ENCODE measurements around the gene SH3RF2. TPM values are rescaled to one million over a fixed set of nuclear protein-coding genes. Genes with fewer than 3 reads are reported as not detected.
"Not testable (repeated sequence)": the region's sequence is repeated elsewhere in the genome, so short reads cannot be mapped to it uniquely, and the experiment has no call there.

The SH3RF2 gene
- total RNA-seq, 6 donors from 2014 or later, result 9.2 to 19.3 (median 14.3) TPM

- no peaks in the 10 kb centered on the region for H3K36me3 ChIP-seq
- ATAC-seq (ENCODE audit: low FRiP score in 2 of 2) (no peak), DNase-seq (no peak)
- no peak overlapping the region for H3K27ac ChIP-seq
- WGBS, 2 donors, result 93 to 95% methylated on average over 6 of the region's 6 CpGs
- H3K4me1 ChIP-seq, result no peaks in the 10 kb centered on the region
- no peak for TF ChIP-seq POLR2A (IDR thresholded peaks at IDR 0.05)
- TF ChIP-seq, protein P1, sequence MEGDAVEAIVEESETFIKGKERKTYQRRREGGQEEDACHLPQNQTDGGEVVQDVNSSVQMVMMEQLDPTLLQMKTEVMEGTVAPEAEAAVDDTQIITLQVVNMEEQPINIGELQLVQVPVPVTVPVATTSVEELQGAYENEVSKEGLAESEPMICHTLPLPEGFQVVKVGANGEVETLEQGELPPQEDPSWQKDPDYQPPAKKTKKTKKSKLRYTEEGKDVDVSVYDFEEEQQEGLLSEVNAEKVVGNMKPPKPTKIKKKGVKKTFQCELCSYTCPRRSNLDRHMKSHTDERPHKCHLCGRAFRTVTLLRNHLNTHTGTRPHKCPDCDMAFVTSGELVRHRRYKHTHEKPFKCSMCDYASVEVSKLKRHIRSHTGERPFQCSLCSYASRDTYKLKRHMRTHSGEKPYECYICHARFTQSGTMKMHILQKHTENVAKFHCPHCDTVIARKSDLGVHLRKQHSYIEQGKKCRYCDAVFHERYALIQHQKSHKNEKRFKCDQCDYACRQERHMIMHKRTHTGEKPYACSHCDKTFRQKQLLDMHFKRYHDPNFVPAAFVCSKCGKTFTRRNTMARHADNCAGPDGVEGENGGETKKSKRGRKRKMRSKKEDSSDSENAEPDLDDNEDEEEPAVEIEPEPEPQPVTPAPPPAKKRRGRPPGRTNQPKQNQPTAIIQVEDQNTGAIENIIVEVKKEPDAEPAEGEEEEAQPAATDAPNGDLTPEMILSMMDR (IDR thresholded peaks at IDR 0.05), result no peak
- TF ChIP-seq POLR2AphosphoS5 (IDR thresholded peaks at IDR 0.05), result no peak
- no peak for TF ChIP-seq EP300 (IDR thresholded peaks at IDR 0.05)
- H3K9me3 ChIP-seq, result no peaks in the 10 kb centered on the region
- no peak overlapping the region for H3K4me3 ChIP-seq
- no peaks in the 10 kb centered on the region for H3K27me3 ChIP-seq
These were observed 161.7 kb downstream of the SH3RF2 start for GRCh38 chr5:146098047-146098446.

DNA sequence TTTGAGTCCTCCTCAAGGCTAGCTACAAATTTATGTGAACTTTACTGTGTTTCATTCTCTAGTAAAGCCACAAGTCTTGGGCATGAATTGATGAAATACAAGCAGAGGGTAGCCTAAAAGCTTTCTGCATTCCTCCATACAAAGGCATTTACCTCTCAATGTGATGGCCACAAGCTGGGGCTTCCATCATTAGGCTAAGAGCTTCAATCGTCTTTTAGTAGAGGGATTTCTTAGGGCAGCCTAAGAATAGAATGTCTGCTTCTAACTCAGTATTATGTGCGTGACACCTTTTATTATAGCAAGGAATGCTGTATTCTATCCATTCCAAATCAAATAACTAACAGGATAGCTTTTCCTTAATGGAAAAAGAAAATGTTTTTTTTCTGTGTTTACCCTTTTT lies 165.3 kb downstream of the SH3RF2 start:
- WGBS, 2 donors, result 83 to 84% methylated on average over 2 of the region's 2 CpGs
- Histone ChIP-seq H3K9me3 (no peaks in the 10 kb centered on the region), H3K27me3 (no peaks in the 10 kb centered on the region), H3K36me3 (no peaks in the 10 kb centered on the region), H3K4me1 (no peaks in the 10 kb centered on the region), H3K4me3 (no peak overlapping the region), H3K27ac (no peak overlapping the region)
- ATAC-seq (ENCODE audit: low FRiP score in 2 of 2) (no peak), DNase-seq (no peak)
- TF ChIP-seq, protein P1 (IDR thresholded peaks at IDR 0.05), result no peak
- TF ChIP-seq POLR2A (IDR thresholded peaks at IDR 0.05), result no peak
- no peak for TF ChIP-seq EP300 (IDR thresholded peaks at IDR 0.05)
- no peak for TF ChIP-seq POLR2AphosphoS5 (IDR thresholded peaks at IDR 0.05)

- Histone ChIP-seq H3K36me3 (no peaks in the 10 kb centered on the region), H3K27ac (no peak overlapping the region), H3K4me1 (no peaks in the 10 kb centered on the region), H3K4me3 (no peak overlapping the region), H3K9me3 (no peaks in the 10 kb centered on the region), H3K27me3 (no peaks in the 10 kb centered on the region)
- ATAC-seq (ENCODE audit: low FRiP score in 2 of 2) (no peak), DNase-seq (no peak)
- WGBS, 2 donors, result 18 to 30% methylated on average over 1 of the region's 1 CpG
- TF ChIP-seq EP300 (IDR thresholded peaks at IDR 0.05), result no peak
- TF ChIP-seq POLR2AphosphoS5 (IDR thresholded peaks at IDR 0.05), result no peak
- TF ChIP-seq, protein P1 (IDR thresholded peaks at IDR 0.05), result no peak
- no peak for TF ChIP-seq POLR2A (IDR thresholded peaks at IDR 0.05)
These were observed 167.2 kb downstream of the SH3RF2 start for GRCh38 chr5:146103594-146103993.

- H3K36me3 ChIP-seq, result no peaks in the 10 kb centered on the region
- H3K9me3 ChIP-seq, result no peaks in the 10 kb centered on the region
- ATAC-seq (ENCODE audit: low FRiP score in 2 of 2), result no peak
- 93 to 98% methylated on average over 2 of the region's 2 CpGs for WGBS, 2 donors
- no peaks in the 10 kb centered on the region for H3K27me3 ChIP-seq
- H3K27ac ChIP-seq, result no peak within 1 kb of the TSS
- DNase-seq, result no peak
- H3K4me3 ChIP-seq, result no peak within 1 kb of the TSS
- TF ChIP-seq POLR2A (IDR thresholded peaks at IDR 0.05) (no peak), EP300 (IDR thresholded peaks at IDR 0.05) (no peak), POLR2AphosphoS5 (IDR thresholded peaks at IDR 0.05) (no peak)
- TF ChIP-seq, protein P1 (IDR thresholded peaks at IDR 0.05), result no peak
- H3K4me1 ChIP-seq, result no peaks in the 10 kb centered on the region
These were observed 169.1 kb downstream of the SH3RF2 start, which contains the start of gene PLAC8L1 for GRCh38 chr5:146105477-146105876. Gene PLAC8L1 (minus strand): TSS chr5:146105577. CDS start chr5:146104311, 1,266 bp downstream.

DNA sequence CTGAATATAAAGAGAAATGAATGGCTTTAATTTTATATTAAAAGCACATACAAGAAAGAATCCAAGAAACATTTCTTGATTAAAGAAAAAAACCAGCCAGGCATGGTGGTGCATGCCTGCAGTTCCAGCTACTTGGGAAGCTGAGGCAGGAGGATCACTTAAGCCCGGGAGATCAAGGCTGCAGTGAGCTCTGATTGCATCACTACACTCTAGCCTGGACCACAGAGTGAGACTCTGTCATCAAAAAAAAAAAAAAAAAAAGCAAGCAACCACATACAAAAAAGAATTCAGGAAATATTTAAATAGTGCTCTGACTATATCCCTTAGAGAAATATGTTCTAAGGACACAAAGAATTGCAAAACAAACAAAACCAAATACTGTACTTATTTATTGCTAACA lies 171.5 kb downstream of the SH3RF2 start:
- H3K9me3 ChIP-seq, result no peaks in the 10 kb centered on the region
- no peak overlapping the region for H3K4me3 ChIP-seq
- TF ChIP-seq, protein P1 (IDR thresholded peaks at IDR 0.05), result no peak
- TF ChIP-seq POLR2AphosphoS5 (IDR thresholded peaks at IDR 0.05) (no peak), EP300 (IDR thresholded peaks at IDR 0.05) (no peak)
- no peaks in the 10 kb centered on the region for H3K27me3 ChIP-seq
- peaks cover 0 to 13% (median 5%) of the 10 kb centered on the region in 4 donors for H3K36me3 ChIP-seq
- WGBS, 2 donors, result 40 to 43% methylated on average over 1 of the region's 1 CpG
- no peaks in the 10 kb centered on the region for H3K4me1 ChIP-seq
- no peak overlapping the region for H3K27ac ChIP-seq
- no peak for DNase-seq
- no peak for ATAC-seq (ENCODE audit: low FRiP score in 2 of 2)

- not testable (repeated sequence) for DNase-seq; H3K4me3 ChIP-seq; H3K27me3 ChIP-seq; ATAC-seq (ENCODE audit: low FRiP score in 2 of 2); H3K9me3 ChIP-seq; H3K27ac ChIP-seq; H3K4me1 ChIP-seq
- 96% methylated on average over 2 of the region's 2 CpGs for WGBS, 2 donors
- peaks cover 0 to 23% (median 8%) of the 10 kb centered on the region in 4 donors for H3K36me3 ChIP-seq
These were observed 172.5 kb downstream of the SH3RF2 start for GRCh38 chr5:146108870-146109269.

Data from upper lobe of left lung (tissue), 6 donors.